GM12878 (cell line): Measurements from ENCODE around the gene NLGN3.

Experiments used
- POLR2AphosphoS5 ChIP-seq: IDR thresholded peaks from 2 replicates; pipeline ENCODE4 v1.6.1; 2011; ENCODE audit warnings: mild to moderate bottlenecking, low read length, inconsistent platforms
- TF ChIP-seq, protein P1 (sequence below), 3 experiments: IDR thresholded peaks in 2 of 3; conservative IDR thresholded peaks in 1 of 3; 2 replicates each; pipeline ENCODE4 v1.5.1; 2011; ENCODE audit warnings: low read depth in 3 of 3, low read length in 3 of 3, mild to moderate bottlenecking in 3 of 3, control low read depth in 2 of 3, moderate library complexity in 2 of 3, inconsistent platforms in 1 of 3, mixed read lengths in 1 of 3; ENCODE audit not compliant: control insufficient read depth in 2 of 3, insufficient read depth in 1 of 3; ENCODE audit errors: extremely low read depth in 1 of 3

DNA sequence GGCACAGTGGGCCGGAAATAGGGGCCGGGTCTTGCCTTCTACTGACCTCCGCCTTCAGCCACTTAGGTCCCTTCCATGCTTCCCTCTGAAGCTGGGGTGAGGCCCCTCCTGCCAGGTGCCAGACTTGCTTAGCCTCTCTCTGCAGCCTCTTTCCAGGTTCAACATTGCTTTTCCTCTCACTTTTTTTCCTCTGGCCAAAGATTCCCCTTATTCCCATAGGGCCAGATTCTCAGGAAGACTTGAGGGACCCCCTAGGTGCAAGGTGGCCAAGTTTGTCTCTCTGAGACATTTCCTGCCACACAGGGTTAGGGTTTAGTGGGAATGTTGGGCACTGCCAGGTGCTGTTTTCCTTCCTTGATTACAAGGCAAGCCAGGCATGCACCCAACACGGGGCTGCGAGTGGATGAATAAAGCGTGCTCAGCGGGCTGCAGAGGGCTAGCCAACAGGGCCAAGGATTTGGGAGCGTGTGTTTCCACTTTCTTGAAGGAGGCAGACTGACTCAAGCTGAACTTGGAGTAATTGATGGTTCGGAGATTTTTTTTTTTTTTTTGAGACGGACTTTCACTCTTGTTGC lies 70.8 kb downstream of the NLGN3 start:
- TF ChIP-seq POLR2AphosphoS5: no peak
- TF ChIP-seq, protein P1, sequence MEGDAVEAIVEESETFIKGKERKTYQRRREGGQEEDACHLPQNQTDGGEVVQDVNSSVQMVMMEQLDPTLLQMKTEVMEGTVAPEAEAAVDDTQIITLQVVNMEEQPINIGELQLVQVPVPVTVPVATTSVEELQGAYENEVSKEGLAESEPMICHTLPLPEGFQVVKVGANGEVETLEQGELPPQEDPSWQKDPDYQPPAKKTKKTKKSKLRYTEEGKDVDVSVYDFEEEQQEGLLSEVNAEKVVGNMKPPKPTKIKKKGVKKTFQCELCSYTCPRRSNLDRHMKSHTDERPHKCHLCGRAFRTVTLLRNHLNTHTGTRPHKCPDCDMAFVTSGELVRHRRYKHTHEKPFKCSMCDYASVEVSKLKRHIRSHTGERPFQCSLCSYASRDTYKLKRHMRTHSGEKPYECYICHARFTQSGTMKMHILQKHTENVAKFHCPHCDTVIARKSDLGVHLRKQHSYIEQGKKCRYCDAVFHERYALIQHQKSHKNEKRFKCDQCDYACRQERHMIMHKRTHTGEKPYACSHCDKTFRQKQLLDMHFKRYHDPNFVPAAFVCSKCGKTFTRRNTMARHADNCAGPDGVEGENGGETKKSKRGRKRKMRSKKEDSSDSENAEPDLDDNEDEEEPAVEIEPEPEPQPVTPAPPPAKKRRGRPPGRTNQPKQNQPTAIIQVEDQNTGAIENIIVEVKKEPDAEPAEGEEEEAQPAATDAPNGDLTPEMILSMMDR (IDR thresholded peaks at IDR 0.05 in 2 of 3, conservative IDR thresholded peaks at IDR 0.05 in 1 of 3; ENCODE audit: control insufficient read depth in 2 of 3, extremely low read depth in 1 of 3, insufficient read depth in 1 of 3, low read depth in 3 of 3, low read length in 3 of 3): no peak
